ENCODE results near the gene CAMSAP1. TPM values are rescaled to one million over a fixed set of nuclear protein-coding genes. Genes with fewer than 3 reads are reported as not detected.

CAMSAP1 gene
- total RNA-seq (2011; cell fraction: chromatin; rRNA removed; ENCODE audit: low replicate concordance) = 40.9 and 68.9 TPM in 2 replicates
- total RNA-seq (2011; cell fraction: nucleolus; rRNA removed) = 21.5 and 22.4 TPM in 2 replicates
- total RNA-seq (2011; cell fraction: nucleoplasm; rRNA removed) = 36.1 and 42.5 TPM in 2 replicates
- total RNA-seq (2014; rRNA removed) (18.1 and 23.4 TPM in 2 replicates), total RNA-seq (2014; rRNA removed; fragmentation: Illumina TruSeq; extraction: Trizol) (14.3 TPM in 2 replicates), total RNA-seq (2015; rRNA removed; fragmentation: Illumina TruSeq; extraction: Trizol) (13.9 and 15.7 TPM in 2 replicates), total RNA-seq (2021) (28.8 and 32.8 TPM in 2 replicates), polyA plus RNA-seq (2011; rRNA removed) (6.3 and 6.9 TPM in 2 replicates), polyA plus RNA-seq (2014; fragmentation: Illumina TruSeq; extraction: Trizol) (14.9 and 19.7 TPM in 2 replicates), polyA plus RNA-seq (2014; fragmentation: Nextera tagmentation; extraction: Ambion mirVana) (1 to 10 TPM; 1.5 to 1.6 TPM), polyA plus RNA-seq (2014; rRNA removed) (10.0 and 11.3 TPM in 2 replicates), polyA minus RNA-seq (2011; rRNA and poly(A)+ RNA removed) (14.1 and 20.0 TPM in 2 replicates), Bru-seq, nascent RNA (percentile 75 among the genes with signal in this experiment), BruChase-seq, experiment 1, labeled RNA remaining after a 2-hour chase (percentile 80 among the genes with signal in this experiment), BruChase-seq, experiment 2, labeled RNA remaining after a 6-hour chase (percentile 80 among the genes with signal in this experiment)
- polyA plus RNA-seq (2011; cell fraction: cytosol; rRNA removed) = 6.3 and 8.3 TPM in 2 replicates
- polyA plus RNA-seq (2011; cell fraction: nucleus; rRNA removed) = 15.6 and 19.6 TPM in 2 replicates
- 10.6 and 11.9 TPM in 2 replicates for polyA plus RNA-seq (2012)
- polyA minus RNA-seq (2011; cell fraction: cytosol; rRNA and poly(A)+ RNA removed) = 42.2 and 76.3 TPM in 2 replicates
- 11.4 and 23.5 TPM in 2 replicates for polyA minus RNA-seq (2011; cell fraction: nucleus; rRNA and poly(A)+ RNA removed)
- long read RNA-seq, experiment 1, full-length matches to known transcripts = 6 of 117 reads
- long read RNA-seq, experiment 1, partial matches to known transcripts = 59 of 117 reads
- long read RNA-seq, experiment 1, other reads (novel, unspliced or antisense) = 52 of 117 reads
- long read RNA-seq, experiment 2, partial matches to known transcripts = 5 of 35 reads
- long read RNA-seq, experiment 2, other reads (novel, unspliced or antisense) = 30 of 35 reads
- long read RNA-seq, experiment 3, partial matches to known transcripts = 2 of 3 reads
- long read RNA-seq, experiment 3, other reads (novel, unspliced or antisense) = 1 of 3 reads

GRCh38 chr9:135907431-135908092 is at the start of gene CAMSAP1:
CAMSAP1 (minus strand) TSS chr9:135907546; CDS start chr9:135907159, 387 bp downstream.
- H3K4me2 ChIP-seq (ENCODE audit: insufficient read depth, low read length) = peak within 1 kb of the TSS; percentile 88
- in situ Hi-C loops (cut with MboI) = no loop called here
- no peaks in the 10 kb centered on the region for H3K9me1 ChIP-seq (ENCODE audit: control insufficient read depth, insufficient read depth, low read length)
- peak within 1 kb of the TSS; percentile 69 for H2AFZ ChIP-seq (ENCODE audit: low read depth, low read length)
- no TSS peak for BruUV-seq (replicated peaks)
- peaks cover 42 to 56% of the 10 kb centered on the region in 2 experiments for H3K4me1 ChIP-seq (replicated peaks in 1 of 2; ENCODE audit: control insufficient read depth in 2 of 2, insufficient read depth in 2 of 2, low read length in 2 of 2)
- ATAC-seq (peak; percentile 94), DNase-seq (ENCODE audit: extremely low read depth in 1 of 4, low spot score in 3 of 4) (peak; percentile 96 to 97 (median 96)), FAIRE-seq (no peak)
- ChIA-PET POLR2A (interaction anchor here (0.5 to 2.9 kb wide), 5 partner anchors 10 to 418 kb away, joined by 3 to 9 read pairs (median 3); no protein-coding TSS in a partner anchor), CTCF (ENCODE audit: low intra/inter-chr PET ratio) (no interaction called here)
- intact Hi-C loops (cut with micrococcal nuclease) = loop anchor here (5.0 kb wide), 1 partner anchor 45 kb away; no protein-coding TSS in a partner anchor
- peaks cover 86% of the 10 kb centered on the region for H3K79me2 ChIP-seq (ENCODE audit: control insufficient read depth, insufficient read depth, low read length)
- H3K9me3 ChIP-seq (replicated peaks; ENCODE audit: control insufficient read depth, insufficient read depth, low read depth, low read length) = 0 out of 2 replicates have a peak, but pooled peaks cover 4% of the 10 kb centered on the region
- peaks cover 52% of the 10 kb centered on the region for H3K36me3 ChIP-seq (ENCODE audit: control insufficient read depth, insufficient read depth, low read length)
- peak within 1 kb of the TSS; percentile 63 to 94 for H3K9ac ChIP-seq (ENCODE audit: insufficient read depth in 1 of 2, low read depth in 2 of 2, low read length in 2 of 2)
- under 1% methylated on average over 22 of the region's 91 CpGs for WGBS (ENCODE audit: insufficient coverage, low coverage, missing lambda C conversion rate)
- H3K27me3 ChIP-seq (ENCODE audit: control insufficient read depth in 2 of 2, insufficient read depth in 2 of 2, low read length in 2 of 2) = no peaks in the 10 kb centered on the region
- peaks cover 17% of the 10 kb centered on the region for H4K20me1 ChIP-seq (replicated peaks; ENCODE audit: control insufficient read depth, insufficient read depth, low read length)
- peak within 1 kb of the TSS; percentile 63 for H3K4me3 ChIP-seq
- H3K27ac ChIP-seq (ENCODE audit: extremely low read depth, low read depth, low read length) = peak within 1 kb of the TSS; percentile 80
- TF ChIP-seq RBM14 (IDR thresholded peaks at IDR 0.05; ENCODE audit: borderline replicate concordance, insufficient read depth, low read depth, low read length) (no peak), ZBTB1 (CRISPR knock-in tag; IDR thresholded peaks at IDR 0.05; ENCODE audit: borderline replicate concordance, low read depth) (peak; percentile 46; the same call in 1 of the 2 replicates), ATF4 (CRISPR knock-in tag; IDR thresholded peaks at IDR 0.05) (no peak), ATF3 (IDR thresholded peaks at IDR 0.05) (no peak), ATF3 (CRISPR knock-in tag; conservative IDR thresholded peaks at IDR 0.05) (no peak), RBBP5 (IDR thresholded peaks at IDR 0.05; ENCODE audit: borderline replicate concordance, insufficient read depth, low read length, poor library complexity, severe bottlenecking) (no peak)
